ENCODE data around the gene BTBD9.

The BTBD9 gene

DNA sequence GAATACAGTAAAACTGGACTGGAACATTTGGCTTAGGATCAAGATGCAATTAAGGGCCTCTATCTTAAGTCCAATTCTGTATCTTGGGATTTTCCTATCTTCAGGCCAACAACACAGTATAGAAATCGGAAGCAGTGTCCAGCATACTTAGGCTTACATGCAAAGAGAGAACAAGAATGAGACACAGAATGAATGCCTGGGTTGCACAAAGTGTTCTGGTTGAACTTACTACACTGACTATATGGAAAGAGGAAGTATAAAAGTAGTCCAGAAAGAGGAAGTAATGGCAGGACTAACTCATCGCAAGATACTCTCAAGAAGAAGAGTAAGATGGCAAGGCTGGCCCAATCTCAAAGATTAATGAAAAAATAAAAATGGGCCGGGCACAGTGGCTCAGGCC lies 87.6 kb downstream of the BTBD9 start:
- no peak for DNase-seq

DNA sequence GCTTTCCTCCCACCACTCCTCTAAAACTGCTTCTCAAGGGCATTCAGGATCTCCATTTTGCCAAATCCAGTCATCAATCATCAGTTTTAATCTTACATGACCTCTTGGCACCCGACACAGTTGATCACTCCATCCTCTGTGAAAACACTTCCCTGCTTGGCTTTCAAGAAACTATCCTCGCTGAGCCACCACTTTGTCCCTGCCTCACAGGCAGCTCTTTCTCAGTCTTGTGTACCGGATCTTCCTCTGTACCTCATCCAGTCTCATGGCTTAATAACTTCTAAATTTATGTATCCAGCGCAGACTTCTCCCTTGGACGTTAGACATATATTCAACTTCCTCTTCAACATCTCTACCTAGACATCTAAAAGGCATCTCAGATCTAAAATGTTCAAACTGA lies 89.9 kb downstream of the BTBD9 start:
- no peak for DNase-seq

DNA sequence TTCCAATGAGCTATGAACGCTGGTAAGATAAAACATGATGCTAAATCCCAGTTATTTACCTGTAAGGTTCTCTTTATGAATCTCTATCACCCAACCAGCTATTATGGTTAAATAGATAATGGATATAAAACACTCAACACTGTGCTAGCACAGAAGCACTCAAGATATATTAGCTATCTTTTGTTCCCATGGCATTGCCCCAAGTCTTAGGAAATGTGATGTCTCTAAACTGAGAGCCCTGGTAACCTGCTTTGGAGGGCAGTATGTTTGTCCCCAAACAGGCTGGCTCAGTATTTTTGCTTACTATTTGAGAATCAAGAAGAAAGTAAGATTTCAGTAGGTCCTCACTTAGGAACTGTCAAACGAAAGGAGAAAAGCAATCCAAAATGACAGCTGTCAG lies 90.5 kb downstream of the BTBD9 start:
- DNase-seq: no peak

DNA sequence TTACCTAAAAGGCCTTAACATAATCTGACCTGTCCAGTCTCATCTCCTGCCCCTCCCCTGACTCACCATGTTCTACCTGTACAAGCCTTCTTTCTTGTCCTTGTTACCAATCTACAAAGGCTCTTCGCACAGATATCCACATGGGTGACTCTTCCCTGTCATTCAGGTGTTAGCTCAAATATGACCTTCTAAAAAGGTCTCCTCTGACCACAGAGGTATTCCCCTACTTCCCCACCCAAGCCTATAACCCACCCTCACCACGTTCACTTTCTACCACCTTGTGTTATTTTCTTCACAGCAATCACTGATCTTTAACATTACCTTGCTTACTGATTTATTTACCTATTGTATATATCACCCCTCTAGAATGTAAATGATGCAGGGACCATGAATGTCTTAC lies 96.7 kb downstream of the BTBD9 start:
- no peak for DNase-seq

DNA sequence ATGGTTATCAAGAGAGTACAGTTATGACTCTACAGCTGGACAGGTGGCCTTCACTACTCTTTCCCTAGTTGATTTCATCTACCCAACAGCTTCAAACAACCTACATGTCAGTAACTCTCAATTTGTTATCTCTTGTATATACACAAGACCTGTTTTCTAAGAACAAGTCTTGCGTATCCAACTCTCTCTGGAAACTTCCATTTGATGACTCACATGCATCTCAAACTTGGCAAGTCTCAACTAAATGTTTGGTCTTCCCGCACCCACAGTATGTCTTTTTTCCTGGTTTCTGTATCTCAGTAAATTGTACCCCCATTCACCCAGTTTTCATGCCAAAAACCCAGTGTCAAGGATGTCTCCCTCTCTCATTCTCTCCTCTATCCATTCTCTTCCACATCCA lies 97.7 kb downstream of the BTBD9 start:
- no peak for DNase-seq

DNA sequence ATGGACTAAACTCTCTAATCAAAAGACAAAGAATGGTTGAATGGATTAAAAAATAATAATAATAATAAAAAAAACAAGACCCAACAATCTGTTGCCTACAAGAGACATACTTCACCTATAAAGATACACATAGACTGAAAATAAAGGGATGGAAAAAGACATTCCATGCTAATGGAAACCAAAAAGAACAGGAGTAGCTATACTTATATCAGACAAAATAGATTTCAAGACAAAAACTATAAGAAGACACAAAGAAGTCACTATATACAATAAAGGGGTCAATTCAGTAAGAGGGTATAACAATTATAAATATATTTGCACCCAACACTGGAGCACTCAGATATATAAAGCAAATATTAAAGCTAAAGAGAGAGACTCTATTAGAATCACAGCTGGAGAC lies 106.7 kb downstream of the BTBD9 start:
- DNase-seq: no peak

DNA sequence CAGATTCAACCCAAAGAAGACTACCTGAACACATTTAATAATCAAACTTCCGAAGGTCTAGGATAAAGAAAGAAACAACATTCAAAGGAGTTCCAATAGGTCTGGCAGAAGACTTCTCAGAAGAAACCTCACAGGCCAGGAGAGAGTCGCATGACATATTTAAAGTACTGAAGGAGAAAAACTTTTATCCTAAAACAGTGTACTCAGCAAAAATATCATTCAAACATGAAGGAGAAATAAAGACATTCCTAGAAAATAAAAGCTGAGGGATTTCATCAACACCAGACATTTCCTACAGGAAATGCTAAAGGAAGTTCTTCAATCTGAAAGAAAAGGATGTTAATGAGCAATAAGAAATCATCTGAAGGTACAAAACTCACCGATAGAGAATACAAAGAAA lies 108.6 kb downstream of the BTBD9 start:
- no peak for DNase-seq

DNA sequence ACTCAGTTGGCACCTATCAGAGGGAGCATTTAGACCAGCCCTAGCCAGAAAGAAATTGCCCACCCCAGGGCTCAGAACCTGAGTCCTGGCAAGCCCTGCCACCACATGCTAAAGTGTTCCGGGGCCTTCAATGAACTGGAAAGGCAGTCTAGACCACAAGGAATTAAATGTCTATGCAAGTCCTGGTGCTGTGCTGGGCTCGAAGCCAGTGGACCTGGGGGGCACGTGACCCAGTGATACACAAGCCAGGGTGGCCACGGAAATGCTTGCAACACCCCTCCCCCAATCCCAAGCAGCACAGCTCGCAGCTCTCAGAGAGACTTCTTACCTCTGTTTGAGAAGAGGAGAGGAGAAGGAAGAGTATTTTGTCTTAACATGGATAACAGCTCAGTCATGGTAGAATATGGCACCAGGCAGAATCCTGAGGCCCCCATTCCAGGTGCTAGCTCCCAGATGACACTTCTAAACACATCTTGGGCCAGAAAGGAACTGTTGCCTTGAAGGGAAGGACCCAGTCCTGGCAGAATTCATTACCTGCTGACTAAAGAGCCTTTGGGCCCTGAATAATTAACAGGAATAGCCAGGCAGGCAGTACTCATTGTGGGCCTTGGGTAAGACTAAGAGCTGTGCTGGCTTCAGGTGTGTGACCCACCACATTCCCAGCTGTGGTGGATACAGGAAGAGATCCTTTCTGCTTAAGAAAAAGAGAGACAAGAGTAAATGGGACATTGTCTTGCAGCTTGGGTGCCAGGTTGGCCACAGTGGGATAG lies 111.3 kb downstream of the BTBD9 start:
- DNase-seq: no peak

DNA sequence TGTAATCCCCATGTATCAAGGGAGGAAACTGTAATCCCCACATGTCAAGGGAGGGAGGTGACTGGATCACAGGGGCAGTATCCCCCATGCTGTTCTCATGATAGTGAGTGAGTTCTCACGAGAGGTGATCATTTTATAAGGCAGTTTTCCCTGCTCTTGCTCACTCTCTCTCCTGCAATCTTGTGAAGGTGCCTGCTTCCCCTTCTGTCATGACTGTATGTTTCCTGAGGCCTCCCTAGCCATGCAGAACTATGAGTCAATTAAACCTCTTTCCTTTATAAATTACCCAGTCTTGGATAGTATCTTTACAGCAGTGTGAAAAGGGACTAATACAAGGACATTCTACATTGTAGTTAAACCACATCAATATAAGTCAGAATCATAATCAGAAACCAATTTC lies 112.4 kb downstream of the BTBD9 start:
- no peak for DNase-seq

DNA sequence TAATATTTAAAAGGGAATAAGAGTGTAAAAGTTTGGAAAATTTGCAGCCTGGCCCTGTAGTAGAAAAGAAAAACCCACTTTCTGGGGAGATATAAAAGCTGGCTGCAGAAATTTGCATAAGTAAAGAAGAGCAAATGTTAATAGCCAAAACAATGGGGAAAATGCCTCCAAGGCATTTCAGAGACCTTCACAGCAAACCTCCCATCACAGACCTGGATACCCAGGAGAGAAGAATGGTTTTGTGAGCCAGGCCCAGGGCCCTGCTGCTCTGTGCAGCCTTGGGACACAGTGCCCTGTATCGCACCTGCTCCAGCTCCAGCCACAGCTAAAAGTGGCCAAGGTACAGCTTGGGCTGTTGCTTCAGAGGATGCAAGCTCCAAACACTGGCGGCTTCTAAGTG lies 113.8 kb downstream of the BTBD9 start:
- DNase-seq: no peak

DNA sequence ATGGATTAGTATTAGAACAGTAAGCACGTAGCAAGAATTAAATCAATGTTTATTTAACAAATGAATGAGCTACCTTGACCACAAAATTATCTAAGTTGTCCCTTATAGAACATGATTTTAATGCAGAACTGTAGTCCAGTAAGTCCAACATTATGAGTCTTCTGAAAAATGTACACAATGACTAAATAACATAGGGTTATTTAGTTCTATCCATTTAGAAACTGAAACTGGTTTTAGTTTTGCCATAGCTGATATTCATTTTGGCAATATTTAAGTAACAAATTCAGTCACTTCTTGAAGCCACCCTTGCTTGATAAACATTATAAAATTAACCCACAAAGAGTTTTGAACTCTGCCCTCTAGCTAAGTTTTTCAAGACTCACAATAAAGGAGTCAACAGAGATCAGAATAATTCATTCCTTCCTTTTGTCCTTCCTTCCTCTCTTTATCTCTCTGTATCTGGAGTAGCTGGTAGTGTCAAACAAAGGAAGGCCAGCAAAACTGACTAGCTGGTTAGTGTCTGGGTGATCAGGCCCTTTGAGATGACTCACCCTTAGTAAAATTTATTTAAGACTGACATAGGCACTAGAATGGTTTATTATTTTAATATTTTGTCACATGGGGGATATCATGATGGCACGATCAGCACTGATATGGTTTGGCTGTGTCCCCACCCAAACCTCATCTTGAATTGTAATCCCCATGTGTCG lies 115.1 kb downstream of the BTBD9 start:
- DNase-seq: no peak

DNA sequence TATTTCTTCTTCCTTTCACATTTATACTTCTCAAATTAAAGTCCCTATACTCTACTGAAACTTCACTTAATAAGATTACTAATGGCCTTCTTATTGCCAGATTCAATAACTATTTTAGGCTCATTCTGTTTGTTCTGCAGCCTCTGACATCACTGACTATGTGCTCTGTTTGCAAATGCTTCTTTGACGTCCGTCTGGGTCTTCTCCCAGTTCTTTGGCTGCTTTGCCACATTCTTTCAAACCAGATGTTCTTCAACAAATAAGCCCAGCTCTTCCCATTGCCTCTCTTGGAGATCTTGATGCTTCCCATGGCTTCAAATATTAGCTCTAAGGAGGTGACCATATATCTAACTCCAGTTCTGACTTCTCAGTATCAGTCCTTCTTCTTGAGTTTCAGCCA lies 117.4 kb downstream of the BTBD9 start:
- DNase-seq: no peak

DNA sequence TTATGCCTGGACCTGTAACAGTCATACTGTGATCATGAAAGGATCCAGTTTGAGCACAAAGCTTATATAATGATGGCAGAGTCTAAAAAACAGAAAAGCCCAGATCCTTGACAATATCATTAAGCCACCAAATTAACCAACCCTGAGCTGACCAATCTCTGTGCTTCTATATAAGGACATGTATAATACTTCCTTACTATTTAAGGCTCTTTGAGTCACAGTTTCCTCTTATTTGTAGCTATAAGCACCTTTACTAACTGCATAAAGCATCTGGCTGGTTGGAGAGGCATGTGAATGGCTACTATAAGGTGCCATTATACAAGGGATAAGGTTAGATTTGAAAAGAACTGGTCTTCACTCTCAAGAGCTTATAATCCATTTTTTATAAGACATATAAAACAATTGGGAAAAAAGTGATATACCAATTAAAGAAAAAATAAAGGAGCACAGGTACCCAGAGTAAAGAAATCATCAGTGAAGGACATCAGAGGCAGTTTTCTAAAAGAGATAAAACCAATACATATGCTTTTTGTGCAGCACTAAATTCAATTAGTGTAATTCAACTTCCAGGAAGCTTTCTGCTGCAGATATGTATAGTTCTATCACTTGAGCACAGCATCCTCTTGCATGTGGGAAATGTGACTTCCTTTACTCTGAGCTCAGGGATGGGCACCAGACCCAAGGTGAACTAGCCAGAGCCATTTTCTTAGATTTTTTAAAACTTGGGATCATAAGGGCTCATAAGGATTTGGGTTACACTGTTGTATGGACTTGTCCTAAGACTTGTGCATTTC lies 121.0 kb downstream of the BTBD9 start:
- DNase-seq: no peak

DNA sequence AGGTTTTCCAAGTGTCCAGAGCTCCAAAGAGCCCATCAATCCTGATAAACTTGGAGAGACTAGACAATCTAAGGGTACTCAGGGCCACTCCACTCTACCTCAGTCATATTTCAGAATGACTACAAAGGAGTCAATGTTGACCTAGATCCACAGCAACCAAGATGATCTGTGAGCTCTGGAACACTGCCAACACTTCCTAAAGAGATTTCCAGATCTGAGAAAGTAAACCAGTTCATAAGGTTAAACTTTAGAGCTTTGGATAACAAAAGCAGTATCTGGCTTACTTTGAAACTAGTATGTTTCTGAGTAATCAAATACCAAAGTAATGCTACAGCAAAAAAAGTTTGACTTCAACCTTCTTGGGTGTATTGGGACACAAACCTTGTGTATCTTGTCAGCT lies 122.7 kb downstream of the BTBD9 start:
- no peak for DNase-seq

DNA sequence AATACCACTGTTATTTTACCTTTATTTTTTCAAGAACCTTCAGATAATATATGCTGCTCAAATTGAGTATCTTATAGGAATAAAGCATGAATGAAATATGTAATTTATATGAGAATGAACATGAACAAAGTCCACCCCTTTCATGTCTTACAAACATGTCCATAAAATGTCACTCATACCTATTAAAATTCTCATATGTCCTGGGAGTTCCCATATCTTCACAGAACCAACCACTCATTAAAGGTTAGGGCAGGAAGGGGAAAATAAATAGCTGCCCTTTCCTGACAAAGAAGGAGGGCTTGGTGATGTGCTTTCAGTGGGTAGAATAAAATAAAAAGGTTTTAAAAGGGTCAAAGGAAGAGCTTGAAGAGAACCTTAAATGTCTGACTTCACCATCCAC lies 125.3 kb downstream of the BTBD9 start:
- DNase-seq: no peak

DNA sequence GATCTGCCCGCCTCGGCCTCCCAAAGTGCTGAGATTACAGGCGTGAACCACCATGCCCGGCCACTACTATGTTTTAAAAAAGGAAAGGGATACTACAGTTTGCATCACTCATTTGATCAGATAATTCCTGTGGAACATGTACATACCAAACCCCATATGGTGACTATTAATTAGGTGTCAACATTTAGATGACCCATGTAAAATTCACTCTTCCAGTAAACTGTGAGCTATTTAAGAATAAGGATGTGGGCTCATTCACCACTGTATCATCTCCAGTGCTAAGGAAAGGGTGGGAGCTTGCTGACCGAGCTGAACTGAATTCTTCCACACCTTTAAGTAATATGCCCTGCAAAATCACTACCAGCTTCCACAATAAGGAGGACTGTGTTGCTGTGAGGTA lies 127.5 kb downstream of the BTBD9 start:
- no peak for DNase-seq

DNA sequence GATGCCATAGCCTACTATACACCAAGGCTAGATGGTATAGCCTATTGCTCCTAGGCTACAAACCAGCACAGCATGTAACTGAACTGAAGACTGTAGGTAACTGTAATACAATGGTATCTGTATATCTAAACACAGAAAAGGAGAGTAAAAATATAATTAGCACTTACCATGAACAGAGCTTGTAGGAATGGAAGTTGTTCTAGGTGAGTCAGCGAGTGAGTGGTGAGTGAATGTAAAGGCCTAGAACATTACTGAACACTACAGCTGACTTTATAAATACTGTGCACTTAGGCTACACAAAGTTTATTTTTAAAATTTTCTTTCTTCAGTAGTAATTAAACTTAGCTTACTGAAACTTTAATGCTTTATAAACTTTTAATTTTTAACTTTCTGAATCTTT lies 129.5 kb downstream of the BTBD9 start:
- DNase-seq: no peak

DNA sequence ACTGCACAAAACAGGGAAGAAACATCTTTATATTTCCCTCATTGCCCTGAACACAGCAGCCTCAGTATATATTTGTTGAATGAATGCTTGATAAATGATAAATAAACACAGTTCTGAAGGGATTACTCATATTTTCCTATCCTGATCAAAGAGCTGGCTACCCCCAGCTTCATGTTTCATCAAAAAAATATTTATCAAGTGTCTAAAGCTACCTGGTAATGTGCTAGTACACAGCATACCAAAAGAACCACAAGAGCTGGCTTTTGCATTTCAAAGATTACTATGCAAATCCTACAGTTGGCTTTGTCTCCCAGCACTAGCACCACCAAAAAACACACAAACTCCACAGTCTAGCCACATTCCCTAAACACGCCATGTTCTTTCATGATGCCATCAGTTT lies 130.0 kb downstream of the BTBD9 start:
- no peak for DNase-seq

DNA sequence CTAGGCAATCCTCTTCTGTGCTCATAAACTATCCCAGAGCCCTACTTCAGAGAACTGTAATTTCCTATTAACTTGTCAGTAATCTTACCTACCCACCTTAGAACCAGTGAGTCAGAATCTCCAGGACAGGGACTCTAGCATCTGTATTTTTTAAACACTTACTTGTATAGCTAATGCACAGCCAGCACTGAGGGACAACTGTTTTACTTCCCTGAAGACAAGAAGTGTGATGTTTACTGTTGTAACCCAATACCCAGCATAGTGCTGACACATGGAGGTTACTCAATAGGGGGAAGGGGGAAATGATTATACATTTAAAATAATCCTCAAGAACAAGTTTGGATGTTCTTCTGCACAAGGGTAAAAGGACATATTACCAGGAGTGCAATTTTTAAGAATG lies 130.8 kb downstream of the BTBD9 start:
- DNase-seq: no peak

DNA sequence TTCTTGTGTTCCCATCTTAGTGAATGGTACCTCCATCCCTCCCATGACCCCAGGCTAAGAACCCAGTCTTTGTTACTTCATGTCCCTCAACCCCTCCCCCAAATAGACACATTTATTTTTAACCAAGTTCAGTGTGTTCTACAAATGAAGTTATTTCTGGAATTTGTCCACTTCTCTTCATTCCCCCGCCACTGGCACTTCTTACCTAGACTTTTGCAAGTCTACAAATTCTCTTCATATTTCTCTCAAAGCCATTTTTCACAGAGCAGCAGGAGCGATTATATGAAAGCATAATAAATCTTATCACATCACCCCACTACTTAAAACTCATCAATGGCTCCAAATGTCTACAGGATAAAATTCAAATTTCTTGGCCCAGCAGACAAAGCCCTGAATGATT lies 131.4 kb downstream of the BTBD9 start:
- DNase-seq: no peak

DNA sequence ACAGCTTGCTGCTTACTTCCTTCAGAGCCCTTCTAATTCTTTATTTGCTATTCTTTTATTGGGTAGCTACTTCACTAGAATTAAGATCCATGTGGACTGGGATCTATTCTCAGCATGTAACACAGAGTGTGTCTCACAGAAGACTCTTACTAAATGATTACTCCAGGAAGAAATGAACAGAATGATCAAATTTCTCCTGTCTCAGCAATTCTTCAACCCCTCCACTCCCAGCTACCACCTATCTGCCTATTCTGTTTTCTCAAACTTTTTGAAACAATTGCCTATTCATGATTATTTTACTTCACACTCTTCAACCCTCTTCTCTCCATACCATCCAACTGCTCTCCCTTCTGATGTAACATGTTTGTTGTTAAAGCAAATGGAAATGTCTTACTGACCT lies 132.6 kb downstream of the BTBD9 start:
- no peak for DNase-seq

DNA sequence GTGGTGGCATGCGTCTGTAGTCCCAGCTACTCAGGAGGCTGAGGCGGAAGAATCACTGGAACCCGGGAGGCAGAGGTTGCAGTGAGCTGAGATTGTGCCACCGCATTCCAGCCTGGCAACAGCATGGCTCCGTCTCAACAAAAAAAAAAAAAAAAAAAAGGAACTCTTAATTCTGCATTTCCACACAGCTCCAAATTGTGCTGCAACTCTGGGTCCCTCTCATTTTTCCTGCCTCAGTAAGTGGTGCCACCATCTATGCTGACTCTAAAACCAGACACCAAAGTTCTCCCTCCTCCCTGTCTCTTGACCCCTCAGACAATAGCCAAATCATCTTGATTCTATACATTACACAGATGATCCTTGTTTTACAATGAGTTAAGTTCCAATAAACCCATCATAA lies 133.9 kb downstream of the BTBD9 start:
- DNase-seq: no peak

DNA sequence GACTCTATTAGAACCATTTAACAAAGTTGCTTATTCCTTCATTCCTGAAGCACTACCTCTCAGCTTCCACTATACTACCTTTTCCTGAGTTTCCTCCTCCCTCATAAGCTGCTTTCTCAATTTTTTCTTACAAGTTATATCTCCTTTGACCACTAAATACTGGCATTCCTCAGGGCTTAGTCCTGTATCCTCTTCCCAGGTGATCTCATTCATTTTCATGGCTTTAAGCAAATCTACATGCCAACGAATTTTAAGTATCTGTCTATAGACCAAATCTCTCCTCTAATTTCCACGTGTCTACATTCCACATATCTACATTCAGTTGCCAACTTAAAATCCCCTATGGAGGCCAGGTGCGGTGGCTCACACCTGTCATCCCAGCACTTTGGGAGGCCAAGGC lies 134.7 kb downstream of the BTBD9 start:
- no peak for DNase-seq
